H1 (cell line): ENCODE data around the gene ZBED1. TPM values are rescaled to one million over a fixed set of nuclear protein-coding genes. Genes with fewer than 3 reads are reported as not detected.

Source experiments
- CTCF ChIA-PET: fragments of 300-600 bp; sonication (Branson Sonifier 250); formaldehyde crosslinking; loops from one replicate; lab custom pipeline; 2021; ENCODE audit not compliant: partially characterized antibody; lab: Charles Lee
- POLR2A ChIA-PET: fragments of 300-600 bp; sonication (Branson Sonifier 250); formaldehyde crosslinking; loops from one replicate; lab custom pipeline; 2021; ENCODE audit warnings: inconsistent platforms; ENCODE audit not compliant: partially characterized antibody; lab: Charles Lee
- DNase-seq, 2 experiments: peaks; one replicate each; pipeline versions ENCODE4 v3.0.0 to v3.0.0-alpha.2; 2010 to 2022; ENCODE audit warnings: low spot score in 2 of 2, low read depth in 1 of 2, mixed read lengths in 1 of 2
- FAIRE-seq: peaks from 2 replicates; lab custom pipeline; 2011; peaks lifted over from hg19 to GRCh38; lab: Jason Lieb, UNC
- H2AFZ ChIP-seq: 2 replicates; pipeline ENCODE4 v1.8.1; 2012; ENCODE audit warnings: low read length, inconsistent platforms
- H2AK5ac ChIP-seq: 2 replicates; pipeline ENCODE4 v1.6.1; 2013; ENCODE audit warnings: low read depth, low read length
- H2BK120ac ChIP-seq: replicated peaks from 2 replicates; pipeline ENCODE3; 2013; ENCODE audit warnings: low read depth, low read length, inconsistent platforms
- H2BK12ac ChIP-seq: 2 replicates; pipeline ENCODE4 v1.6.1; 2013; ENCODE audit warnings: low read depth, low read length
- H2BK15ac ChIP-seq: 2 replicates; pipeline ENCODE4 v1.6.1; 2013; ENCODE audit warnings: low read length
- H2BK20ac ChIP-seq: 2 replicates; pipeline ENCODE4 v1.6.1; 2013; ENCODE audit warnings: low read length
- H2BK5ac ChIP-seq: 2 replicates; pipeline ENCODE4 v1.6.1; 2013; ENCODE audit warnings: low read depth, low read length
- H3K14ac ChIP-seq: 2 replicates; pipeline ENCODE4 v1.6.1; 2013; ENCODE audit warnings: inconsistent platforms; ENCODE audit not compliant: insufficient read length
- H3K18ac ChIP-seq: 2 replicates; pipeline ENCODE4 v1.6.1; 2013; ENCODE audit warnings: low read length; ENCODE audit errors: extremely low read depth
- H3K23ac ChIP-seq: 2 replicates; pipeline ENCODE4 v1.6.1; 2013; ENCODE audit warnings: inconsistent platforms; ENCODE audit not compliant: insufficient read length
- H3K23me2 ChIP-seq: 2 replicates; pipeline ENCODE4 v1.6.1; 2013; ENCODE audit warnings: low read depth, low read length
- H3K27ac ChIP-seq: 2 replicates; pipeline ENCODE4 v1.6.1; 2011; ENCODE audit warnings: low read depth, low read length, inconsistent platforms
- H3K27me3 ChIP-seq, 4 experiments: replicated peaks in 1 of 4; 1 replicate in 1 of 4; 2 replicates in 3 of 4; pipeline versions ENCODE4 v1.6.1 to v1.8.1; 2011 to 2013; ENCODE audit warnings: low read length in 3 of 4, mild to moderate bottlenecking in 3 of 4, inconsistent platforms in 2 of 4, mixed read lengths in 2 of 4, moderate library complexity in 1 of 4; ENCODE audit not compliant: control insufficient read depth in 3 of 4, insufficient read depth in 3 of 4; ENCODE audit errors: extremely low read depth in 1 of 4
- H3K36me3 ChIP-seq, 4 experiments: 2 replicates each; pipeline versions ENCODE4 v1.6.1 to v1.8.1; 2011 to 2013; ENCODE audit warnings: mild to moderate bottlenecking in 4 of 4, low read length in 3 of 4, moderate library complexity in 2 of 4, control low read depth in 1 of 4, inconsistent platforms in 1 of 4; ENCODE audit not compliant: insufficient read depth in 4 of 4, control insufficient read depth in 2 of 4
- H3K4ac ChIP-seq: replicated peaks from 2 replicates; pipeline ENCODE3; 2013; ENCODE audit warnings: low read length, low read depth, mixed read lengths, inconsistent platforms; ENCODE audit not compliant: insufficient read length
- H3K4me1 ChIP-seq, 4 experiments: replicated peaks in 1 of 4; 1 replicate in 1 of 4; 2 replicates in 3 of 4; pipeline versions ENCODE4 v1.6.1 to v1.8.1; 2011 to 2013; ENCODE audit warnings: low read length in 3 of 4, inconsistent platforms in 2 of 4, mixed read lengths in 1 of 4; ENCODE audit not compliant: insufficient read depth in 4 of 4, control insufficient read depth in 3 of 4
- H3K4me2 ChIP-seq, 2 experiments: 2 replicates each; pipeline versions ENCODE4 v1.6.1 to v1.8.1; 2011 to 2013; ENCODE audit warnings: low read depth in 2 of 2, low read length in 2 of 2, control low read depth in 1 of 2, inconsistent platforms in 1 of 2, mild to moderate bottlenecking in 1 of 2; ENCODE audit not compliant: insufficient read depth in 1 of 2
- H3K4me3 ChIP-seq, 4 experiments: fragments of 200-600, 300-600 bp in 1 of 4; sonication (generic), shearing (Covaris generic), sonication (Bioruptor Twin) in 1 of 4; 2 replicates each; pipeline versions ENCODE4 v1.5.1 to v1.8.1; 2011 to 2016; ENCODE audit warnings: low read length in 4 of 4, low read depth in 3 of 4, control low read depth in 2 of 4, inconsistent platforms in 2 of 4, mild to moderate bottlenecking in 2 of 4, mixed read lengths in 1 of 4, moderate library complexity in 1 of 4; ENCODE audit not compliant: insufficient read depth in 2 of 4; ENCODE audit errors: extremely low read depth in 1 of 4
- H3K56ac ChIP-seq: replicated peaks from 2 replicates; pipeline ENCODE3; 2013; ENCODE audit warnings: low read depth, mild to moderate bottlenecking, mixed read lengths, low read length, inconsistent platforms; ENCODE audit not compliant: insufficient read length
- H3K79me1 ChIP-seq: 2 replicates; pipeline ENCODE4 v1.6.1; 2013; ENCODE audit warnings: low read depth, low read length, control low read depth
- H3K79me2 ChIP-seq, 2 experiments: 2 replicates each; pipeline versions ENCODE4 v1.6.1 to v1.8.1; 2012 to 2013; ENCODE audit warnings: low read length in 2 of 2, mild to moderate bottlenecking in 2 of 2, inconsistent platforms in 1 of 2; ENCODE audit not compliant: insufficient read depth in 2 of 2, control insufficient read depth in 1 of 2
- H3K9ac ChIP-seq, 4 experiments: replicated peaks in 1 of 4; 1 replicate in 1 of 4; 2 replicates in 3 of 4; pipeline versions ENCODE4 v1.6.1 to v1.8.1; 2011 to 2013; ENCODE audit warnings: low read depth in 3 of 4, low read length in 3 of 4, control low read depth in 2 of 4, mild to moderate bottlenecking in 2 of 4, moderate library complexity in 2 of 4, inconsistent platforms in 1 of 4; ENCODE audit errors: extremely low read depth in 1 of 4
- H3K9me3 ChIP-seq, 2 experiments: 2 replicates each; pipeline versions ENCODE4 v1.6.1 to v1.8.1; 2012 to 2013; ENCODE audit warnings: mild to moderate bottlenecking in 2 of 2, moderate library complexity in 2 of 2, control low read depth in 1 of 2, inconsistent platforms in 1 of 2, low read depth in 1 of 2, low read length in 1 of 2, mixed read lengths in 1 of 2; ENCODE audit not compliant: insufficient read depth in 2 of 2
- H4K20me1 ChIP-seq, 2 experiments: replicated peaks in 1 of 2; 2 replicates each; pipeline versions ENCODE3 to v1.8.1; 2011 to 2013; ENCODE audit warnings: inconsistent platforms in 2 of 2, low read length in 2 of 2, mild to moderate bottlenecking in 1 of 2; ENCODE audit not compliant: insufficient read depth in 2 of 2, control insufficient read depth in 1 of 2
- H4K5ac ChIP-seq: 2 replicates; pipeline ENCODE4 v1.6.1; 2013; ENCODE audit warnings: low read length, low read depth, mixed read lengths, inconsistent platforms; ENCODE audit not compliant: insufficient read length
- H4K8ac ChIP-seq: 2 replicates; pipeline ENCODE4 v1.8.0; 2013; ENCODE audit warnings: mild to moderate bottlenecking, moderate library complexity, low read length, inconsistent platforms; ENCODE audit not compliant: insufficient read depth; ENCODE audit errors: extremely low read depth
- H4K91ac ChIP-seq: replicated peaks from 2 replicates; pipeline ENCODE3; 2013; ENCODE audit warnings: low read length, mixed read lengths, inconsistent platforms; ENCODE audit not compliant: insufficient read length
- CBX5 ChIP-seq: fragments of 300-800, 300-1000 bp; sonication (generic); IDR thresholded peaks from 2 replicates; pipeline ENCODE4 v1.7.1; 2016; ENCODE audit warnings: antibody characterized with exemption, low read length, low read depth
- E2F6 ChIP-seq: IDR thresholded peaks from 2 replicates; pipeline ENCODE4 v1.6.1; 2012; ENCODE audit warnings: inconsistent platforms
- FOSL1 ChIP-seq: IDR thresholded peaks from 2 replicates; pipeline ENCODE4 v1.6.1; 2011; ENCODE audit warnings: mild to moderate bottlenecking, low read depth, low read length, moderate library complexity; ENCODE audit not compliant: insufficient read depth
- JUN ChIP-seq: IDR thresholded peaks from 2 replicates; pipeline ENCODE4 v1.6.1; 2011; ENCODE audit warnings: low read depth, mild to moderate bottlenecking, improper control_type of control experiment, low read length
- PHF8 ChIP-seq: fragments of 200-600 bp; sonication (generic); conservative IDR thresholded peaks from 2 replicates; pipeline ENCODE4 v1.7.1; 2012; ENCODE audit warnings: low read depth, mild to moderate bottlenecking, inconsistent platforms, low read length, moderate library complexity
- POLR2AphosphoS5 ChIP-seq: IDR thresholded peaks from 2 replicates; pipeline ENCODE4 v1.6.1; 2011; ENCODE audit warnings: low read depth, low read length
- POU5F1 ChIP-seq: IDR thresholded peaks from 2 replicates; pipeline ENCODE4 v1.6.1; 2011; ENCODE audit warnings: low read depth, mild to moderate bottlenecking, low read length, moderate library complexity
- RNF2 ChIP-seq: fragments of 200-900, 300-1000 bp; sonication (generic); IDR thresholded peaks from 2 replicates; pipeline ENCODE4 v1.7.1; 2016; ENCODE audit warnings: borderline replicate concordance, low read depth, mild to moderate bottlenecking, antibody characterized with exemption, low read length; ENCODE audit not compliant: poor library complexity, severe bottlenecking; ENCODE audit errors: missing control alignments
- SIRT6 ChIP-seq: IDR thresholded peaks from one replicate; pipeline ENCODE4 v1.7.1; 2012; ENCODE audit warnings: low read length, inconsistent platforms
- SP1 ChIP-seq: IDR thresholded peaks from 2 replicates; pipeline ENCODE4 v1.6.1; 2011; ENCODE audit warnings: low read depth, low read length
- SP2 ChIP-seq: IDR thresholded peaks from 2 replicates; pipeline ENCODE4 v1.6.1; 2012; ENCODE audit warnings: mild to moderate bottlenecking, low read length, inconsistent platforms
- SP4 ChIP-seq: IDR thresholded peaks from 2 replicates; pipeline ENCODE4 v1.6.1; 2012; ENCODE audit warnings: low read length, inconsistent platforms
- TBP ChIP-seq: IDR thresholded peaks from 2 replicates; pipeline ENCODE4 v1.6.1; 2011; ENCODE audit warnings: low read depth, low read length, improper control_type of control experiment
- WGBS, 2 experiments: shearing (Covaris generic) in 1 of 2; methylation state at CpG; one replicate each; pipeline versions ENCODE4 v1.1.6 to v1.1.7; 2013 to 2015; ENCODE audit warnings: low lambda C conversion rate in 2 of 2, mixed read lengths in 2 of 2, inconsistent platforms in 1 of 2, low coverage in 1 of 2, missing lambda C conversion rate in 1 of 2; ENCODE audit not compliant: insufficient replicate concordance in 2 of 2, insufficient coverage in 1 of 2, insufficient read length in 1 of 2; ENCODE audit errors: extremely low coverage in 1 of 2, missing lambda C conversion rate in 1 of 2; 5-methylcytosine and 5-hydroxymethylcytosine counted together
- polyA plus RNA-seq, 7 experiments: library from polyadenylated mRNA; depleted of rRNA in 3 of 7; stranded (reverse) in 5 of 7; unstranded in 2 of 7; fragments of >200 nt in 5 of 7; fragments of 200-250 nt in 2 of 7; gene quantifications; 1 replicate in 5 of 7; 2 replicates in 1 of 7; 4 replicates in 1 of 7; pipeline versions ENCODE4 v1.2.1 to v1.2.3, GENCODE V29; 2011 to 2013; ENCODE audit warnings: missing spikeins in 2 of 7, mixed read lengths in 2 of 7
- total RNA-seq: library from RNA; stranded (reverse); fragmentation: NEBNext Ultra II Directional; extraction: Animal tissue kit (Norgen Biotek cat#: 25700); gene quantifications from 2 replicates; pipeline ENCODE4 v1.2.1, GENCODE V29; 2021

The ZBED1 gene
- total and polyA plus RNA-seq, 2 of the 8 experiments (the other 6 are each of a cell fraction or from before 2014, with no cell fraction given), result 28.5 to 45.8 TPM

GRCh38 chrX:2542826-2543521, 42.2 kb upstream of the ZBED1 start:
- 0 out of 8 replicates have a peak, but pooled peaks cover 0 to 4% (median 0%) of the 10 kb centered on the region in 4 experiments for H3K36me3 ChIP-seq
- H2AFZ ChIP-seq, result no peak overlapping the region
- no peak overlapping the region for H2BK120ac ChIP-seq
- no peak overlapping the region for H2BK5ac ChIP-seq
- no peak overlapping the region for H2AK5ac ChIP-seq
- H4K91ac ChIP-seq, result no peak overlapping the region
- CTCF ChIA-PET, result no interaction called here
- H2BK20ac ChIP-seq, result no peak overlapping the region
- H3K9ac ChIP-seq, result no peak overlapping the region
- no peak overlapping the region for H2BK15ac ChIP-seq
- no peak overlapping the region for H3K18ac ChIP-seq
- no peaks in the 10 kb centered on the region for H3K79me2 ChIP-seq
- DNase-seq (no peak), FAIRE-seq (no peak)
- H3K4me2 ChIP-seq, result no peak overlapping the region
- H4K5ac ChIP-seq, result no peak overlapping the region
- POLR2A ChIA-PET, result no interaction called here
- H3K4ac ChIP-seq, result no peak overlapping the region
- WGBS, 2 experiments, result 95% methylated on average over 7 of the region's 7 CpGs; no CpG with 5 or more reads in 1 of the 2 experiments
- H4K8ac ChIP-seq, result no peak overlapping the region
- H3K27me3 ChIP-seq, result no peaks in the 10 kb centered on the region
- no peak overlapping the region for H3K23ac ChIP-seq
- H3K9me3 ChIP-seq, result peaks cover 13 to 16% of the 10 kb centered on the region in 2 experiments
- H4K20me1 ChIP-seq, result no peaks in the 10 kb centered on the region
- no peak overlapping the region for H3K56ac ChIP-seq
- no peak overlapping the region for H3K27ac ChIP-seq
- H3K23me2 ChIP-seq, result no peaks in the 10 kb centered on the region
- no peak overlapping the region for H3K4me3 ChIP-seq
- no peak overlapping the region for H3K14ac ChIP-seq
- H2BK12ac ChIP-seq, result no peak overlapping the region
- peaks cover 0 to 4% (median 0%) of the 10 kb centered on the region in 4 experiments; a peak in 2 of 7 replicates for H3K4me1 ChIP-seq
- no peaks in the 10 kb centered on the region for H3K79me1 ChIP-seq
- no peak for TF ChIP-seq E2F6
- no peak for TF ChIP-seq SIRT6
- no peak for TF ChIP-seq POLR2AphosphoS5
- no peak for TF ChIP-seq RNF2
- TF ChIP-seq FOSL1, result no peak
- TF ChIP-seq CBX5, result no peak
- TF ChIP-seq PHF8, result no peak
- no peak for TF ChIP-seq TBP
- TF ChIP-seq SP1, result no peak
- TF ChIP-seq POU5F1, result no peak
- TF ChIP-seq SP2, result no peak
- no peak for TF ChIP-seq SP4
- TF ChIP-seq JUN, result no peak
